ENCODE measurements around the gene TRAM1L1. TPM values are rescaled to one million over a fixed set of nuclear protein-coding genes. Genes with fewer than 3 reads are reported as not detected.

The TRAM1L1 gene
- total RNA-seq: not detected

DNA sequence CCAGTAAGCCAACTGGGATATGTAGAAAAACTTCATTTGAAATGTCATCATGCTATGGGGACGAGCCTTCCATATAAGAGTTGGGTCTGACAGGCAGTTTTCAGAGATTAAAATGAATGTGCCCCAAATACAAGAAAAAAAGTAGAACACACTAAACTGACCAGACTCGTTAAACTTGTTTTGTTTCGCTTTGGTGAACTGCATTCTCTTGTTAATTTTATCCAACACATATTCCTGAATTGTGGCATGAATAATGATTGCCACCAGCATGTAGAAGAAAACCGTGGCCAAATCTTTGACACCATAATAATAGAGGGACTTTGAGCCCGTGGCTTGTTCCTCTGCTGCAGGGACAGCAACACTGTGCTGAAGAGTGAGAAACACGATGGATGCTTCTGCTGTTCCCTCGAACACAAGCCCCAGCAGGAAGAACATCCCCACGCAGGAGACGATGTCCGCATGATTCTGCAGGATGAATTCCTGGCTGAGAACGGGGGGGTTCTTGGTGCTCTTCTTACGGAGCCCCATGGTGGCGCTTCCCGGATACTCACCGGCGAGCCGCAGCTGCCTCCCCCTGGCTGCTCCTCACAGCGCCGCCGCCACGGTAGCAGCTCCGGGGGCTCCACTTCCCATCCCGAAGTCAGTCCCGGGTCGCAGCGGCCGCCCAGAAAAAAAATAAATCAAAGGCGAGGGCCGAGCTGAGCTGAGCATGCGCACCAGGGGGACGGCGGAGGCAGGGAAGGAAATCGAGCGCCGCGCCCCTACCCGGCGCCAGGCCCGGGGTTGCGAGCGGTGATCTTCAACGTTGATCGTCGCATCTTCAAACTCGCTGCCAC is at the start of gene TRAM1L1:
TRAM1L1 (minus strand) TSS at position 711 of the 836 bp plus-strand sequence; CDS start at position 528, 183 bp downstream.
- Mint-ChIP-seq H3K36me3 (no peaks in the 10 kb centered on the region), H3K27me3 (no peaks in the 10 kb centered on the region), H3K27ac (no peak within 1 kb of the TSS), H3K4me1 (no peaks in the 10 kb centered on the region), H3K9me3 (ENCODE audit: low read depth) (no peaks in the 10 kb centered on the region), H3K4me3 (peak within 1 kb of the TSS; percentile 24)
- DNase-seq: no peak
- no peak for ATAC-seq
- CTCF ChIA-PET: no interaction called here

DNA sequence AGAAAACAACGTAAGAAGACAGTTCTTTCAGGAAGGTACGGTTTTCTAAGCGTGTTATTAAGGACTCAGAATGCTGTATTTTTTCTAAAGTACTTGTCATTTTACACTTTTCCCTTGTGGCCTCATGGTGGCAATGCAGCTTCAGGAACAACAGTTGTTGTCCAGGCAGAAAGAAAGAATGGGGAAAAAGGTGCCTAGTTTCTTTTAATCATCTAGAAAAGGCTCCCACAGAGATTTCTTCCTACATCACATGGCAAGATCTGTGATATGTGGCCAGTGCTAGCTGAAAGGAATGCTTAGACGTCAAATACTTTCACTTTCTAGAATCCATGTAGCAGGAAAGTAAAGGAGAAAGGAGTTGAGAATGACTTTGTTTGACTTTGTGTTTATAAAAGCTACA is 49.0 kb upstream of the TRAM1L1 start:
- peaks cover 5% of the 10 kb centered on the region for H3K9me3 Mint-ChIP-seq (ENCODE audit: low read depth)
- no peak overlapping the region for H3K4me3 Mint-ChIP-seq
- no peak for ATAC-seq
- no peaks in the 10 kb centered on the region for H3K27me3 Mint-ChIP-seq
- H3K36me3 Mint-ChIP-seq: no peaks in the 10 kb centered on the region
- CTCF ChIA-PET: no interaction called here
- no peak for DNase-seq
- no peaks in the 10 kb centered on the region for H3K4me1 Mint-ChIP-seq
- H3K27ac Mint-ChIP-seq: no peak overlapping the region

DNA sequence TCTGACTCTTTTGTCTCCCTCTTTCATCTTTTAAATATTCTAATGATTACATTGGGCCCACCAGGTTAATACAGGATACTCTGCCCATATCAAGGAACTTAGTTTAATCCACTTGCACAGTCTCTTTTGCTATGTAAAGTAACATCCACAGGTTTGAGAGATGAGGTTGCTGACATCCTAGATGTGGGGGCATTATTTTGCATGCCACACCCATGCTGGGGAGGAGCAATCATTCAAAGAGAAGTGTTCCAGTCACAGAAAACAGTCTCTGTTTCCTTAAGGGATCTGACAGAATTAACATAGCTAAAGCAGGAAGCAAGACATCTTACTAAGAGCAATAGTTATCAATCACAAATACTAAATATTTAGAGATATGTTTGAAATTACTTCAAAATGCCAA is 11.5 kb upstream of the TRAM1L1 start:
- no peaks in the 10 kb centered on the region for H3K36me3 Mint-ChIP-seq
- no peak for ATAC-seq
- no peak overlapping the region for H3K4me3 Mint-ChIP-seq
- CTCF ChIA-PET: no interaction called here
- no peaks in the 10 kb centered on the region for H3K4me1 Mint-ChIP-seq
- H3K27ac Mint-ChIP-seq: no peak overlapping the region
- no peaks in the 10 kb centered on the region for H3K27me3 Mint-ChIP-seq
- no peak for DNase-seq
- peaks cover 2% of the 10 kb centered on the region for H3K9me3 Mint-ChIP-seq (ENCODE audit: low read depth)

DNA sequence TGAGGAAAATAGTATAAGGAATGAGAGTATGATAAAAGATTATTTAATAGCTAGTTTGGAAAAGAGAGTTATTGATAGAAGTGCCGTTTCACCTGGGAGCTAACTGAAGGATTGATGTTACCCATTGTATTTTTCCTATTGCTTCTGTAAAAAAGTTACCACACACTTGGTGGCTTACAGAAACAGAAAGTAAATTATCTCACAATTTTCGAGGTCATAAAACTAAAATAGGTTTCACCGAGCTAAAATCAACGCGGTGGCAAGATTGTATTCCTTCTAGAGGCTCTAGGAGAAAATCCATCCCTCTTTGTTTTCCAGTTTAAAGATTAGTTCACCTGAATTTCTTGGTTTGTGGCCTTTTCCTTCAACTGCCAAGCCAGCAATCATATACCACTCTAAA is 11.1 kb upstream of the TRAM1L1 start:
- DNase-seq: no peak
- no peak for ATAC-seq
- Mint-ChIP-seq H3K9me3 (ENCODE audit: low read depth) (peaks cover 2% of the 10 kb centered on the region), H3K27me3 (no peaks in the 10 kb centered on the region), H3K4me3 (no peak overlapping the region), H3K4me1 (no peaks in the 10 kb centered on the region), H3K27ac (no peak overlapping the region), H3K36me3 (no peaks in the 10 kb centered on the region)
- CTCF ChIA-PET: no interaction called here

DNA sequence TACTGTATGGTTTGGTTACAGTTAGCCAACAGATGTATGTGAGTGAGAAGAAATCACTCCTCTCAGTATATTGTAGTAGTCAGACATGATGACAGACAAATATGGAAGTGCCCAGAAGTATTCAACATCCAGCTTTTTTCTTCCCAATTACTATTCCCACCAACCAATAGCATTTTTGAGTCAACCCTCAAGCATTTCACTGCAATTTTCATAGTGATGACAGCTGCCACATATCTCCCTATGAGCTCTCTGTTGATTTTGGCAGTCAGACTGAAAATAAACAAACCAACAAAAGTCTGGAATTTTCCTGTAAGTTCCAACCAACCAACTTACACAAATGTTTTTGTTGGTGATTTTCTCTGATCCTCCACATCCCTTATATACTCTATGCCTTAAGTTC is 8.2 kb upstream of the TRAM1L1 start:
- Mint-ChIP-seq H3K36me3 (no peaks in the 10 kb centered on the region), H3K9me3 (ENCODE audit: low read depth) (peaks cover 2% of the 10 kb centered on the region), H3K27ac (no peak overlapping the region), H3K4me3 (no peak overlapping the region), H3K27me3 (no peaks in the 10 kb centered on the region), H3K4me1 (no peaks in the 10 kb centered on the region)
- no peak for DNase-seq
- CTCF ChIA-PET: no interaction called here
- no peak for ATAC-seq

DNA sequence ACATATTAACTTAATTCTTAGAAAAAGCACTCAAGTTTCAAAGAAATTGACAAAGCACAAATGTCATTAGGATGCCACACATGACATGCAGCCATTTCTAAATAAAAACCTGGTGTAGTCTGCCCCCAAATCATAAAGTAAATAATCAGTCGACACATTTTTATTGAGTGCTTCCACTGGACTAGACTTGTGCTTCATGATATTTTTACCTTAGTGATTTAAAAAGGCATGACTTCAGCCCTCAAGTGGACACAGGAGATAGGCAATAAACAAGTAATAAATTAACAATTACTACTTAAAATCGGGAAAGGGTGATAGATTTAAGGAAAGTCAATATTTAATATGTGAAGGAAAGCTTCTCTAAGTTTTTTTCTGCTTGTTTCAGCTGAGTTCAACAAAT is 7.6 kb downstream of the TRAM1L1 start:
- ATAC-seq: no peak
- H3K27ac Mint-ChIP-seq: no peak overlapping the region
- H3K36me3 Mint-ChIP-seq: no peaks in the 10 kb centered on the region
- H3K27me3 Mint-ChIP-seq: no peaks in the 10 kb centered on the region
- no peaks in the 10 kb centered on the region for H3K4me1 Mint-ChIP-seq
- CTCF ChIA-PET: no interaction called here
- no peak for DNase-seq
- no peaks in the 10 kb centered on the region for H3K9me3 Mint-ChIP-seq (ENCODE audit: low read depth)
- H3K4me3 Mint-ChIP-seq: no peak overlapping the region

DNA sequence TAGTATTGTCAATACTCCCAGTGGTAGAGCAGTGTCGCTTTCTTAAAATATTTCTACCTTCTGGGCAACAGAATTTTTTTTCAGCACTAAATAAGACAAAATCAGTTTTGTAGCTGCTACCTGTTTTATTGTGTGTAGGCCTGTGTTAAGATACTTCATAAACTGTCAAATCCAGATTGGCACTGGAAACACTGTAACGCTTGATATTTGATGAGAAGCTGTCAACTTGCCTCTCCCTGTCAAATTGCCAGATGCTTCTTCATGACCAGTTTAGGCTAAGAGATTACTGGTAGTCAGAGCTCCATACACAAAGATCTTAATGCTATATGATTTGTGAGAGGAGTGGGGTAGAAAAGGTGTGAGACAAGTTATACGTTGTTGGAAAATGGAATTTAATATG is 17.3 kb downstream of the TRAM1L1 start:
- Mint-ChIP-seq H3K9me3 (ENCODE audit: low read depth) (no peaks in the 10 kb centered on the region), H3K27me3 (no peaks in the 10 kb centered on the region), H3K4me3 (no peak overlapping the region), H3K4me1 (no peaks in the 10 kb centered on the region), H3K27ac (no peak overlapping the region), H3K36me3 (no peaks in the 10 kb centered on the region)
- DNase-seq: no peak
- CTCF ChIA-PET: no interaction called here
- ATAC-seq: no peak

DNA sequence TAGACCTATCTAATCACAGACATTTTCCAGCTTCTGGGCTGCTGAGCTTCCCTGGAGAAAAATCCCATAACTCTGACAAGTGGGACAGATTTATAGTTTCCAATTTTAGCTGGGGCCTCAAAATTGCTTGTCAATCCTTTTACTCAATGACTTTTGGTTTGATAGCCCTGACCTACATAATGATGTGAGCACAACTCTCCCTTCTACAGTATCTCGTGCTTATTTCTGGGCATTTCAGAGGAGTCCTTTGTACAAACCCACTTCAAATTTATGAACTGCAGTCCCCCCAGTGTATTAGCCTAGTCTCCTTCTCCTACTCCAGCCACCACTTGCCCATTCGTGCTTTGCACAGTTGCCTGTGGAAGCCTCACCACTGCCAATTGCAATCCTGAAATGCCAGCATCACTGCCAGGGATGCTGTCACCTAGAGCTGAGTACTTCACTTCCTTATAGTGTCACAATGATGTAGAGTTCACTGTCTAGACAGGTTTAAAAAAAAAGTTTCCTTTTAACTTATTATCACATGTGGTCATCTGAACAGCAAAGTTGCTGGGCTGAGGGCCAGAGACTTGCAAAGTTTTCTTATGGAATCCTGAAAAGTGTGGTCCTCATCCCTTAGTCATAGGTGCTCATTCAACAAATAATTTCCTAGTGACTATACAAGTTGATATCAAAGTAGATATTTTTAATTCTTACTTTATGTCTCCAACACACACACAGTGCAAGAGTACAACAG is 21.2 kb downstream of the TRAM1L1 start:
- Mint-ChIP-seq H3K4me3 (no peak overlapping the region), H3K9me3 (ENCODE audit: low read depth) (no peaks in the 10 kb centered on the region), H3K36me3 (no peaks in the 10 kb centered on the region), H3K4me1 (no peaks in the 10 kb centered on the region), H3K27ac (no peak overlapping the region), H3K27me3 (no peaks in the 10 kb centered on the region)
- CTCF ChIA-PET: no interaction called here
- ATAC-seq (no peak), DNase-seq (no peak)

DNA sequence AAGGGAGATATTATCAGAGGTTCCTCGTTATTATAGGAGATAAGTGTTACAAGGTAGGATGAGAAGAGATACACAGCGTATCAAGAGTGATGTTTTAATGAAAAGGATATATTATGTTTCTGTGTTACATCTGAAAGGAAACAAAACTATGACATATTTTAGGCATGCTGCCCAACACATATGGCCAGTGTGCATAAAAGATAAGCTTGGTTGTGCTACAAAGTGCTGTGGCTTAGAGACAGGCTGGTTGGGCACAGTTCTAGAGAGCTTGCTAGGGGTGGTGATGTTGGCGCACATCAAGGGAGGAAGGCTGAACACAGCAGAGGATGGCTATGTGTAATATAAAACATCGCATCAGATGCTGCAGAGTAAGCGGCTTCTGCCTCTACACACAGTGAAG is 42.4 kb downstream of the TRAM1L1 start:
- no peak for DNase-seq
- Mint-ChIP-seq H3K27me3 (no peaks in the 10 kb centered on the region), H3K4me3 (no peak overlapping the region), H3K36me3 (no peaks in the 10 kb centered on the region), H3K9me3 (ENCODE audit: low read depth) (no peaks in the 10 kb centered on the region), H3K4me1 (no peaks in the 10 kb centered on the region), H3K27ac (no peak overlapping the region)
- no peak for ATAC-seq
- CTCF ChIA-PET: no interaction called here

Data from activated CD8-positive, alpha-beta memory T cell treated with anti-CD3 and anti-CD28 coated beads, Interleukin-2, amount 10 ng/mL, durations not matched to agents 7 days and 5 days (primary cell).